ENCODE results near the gene BNIP3.

BNIP3 gene

DNA sequence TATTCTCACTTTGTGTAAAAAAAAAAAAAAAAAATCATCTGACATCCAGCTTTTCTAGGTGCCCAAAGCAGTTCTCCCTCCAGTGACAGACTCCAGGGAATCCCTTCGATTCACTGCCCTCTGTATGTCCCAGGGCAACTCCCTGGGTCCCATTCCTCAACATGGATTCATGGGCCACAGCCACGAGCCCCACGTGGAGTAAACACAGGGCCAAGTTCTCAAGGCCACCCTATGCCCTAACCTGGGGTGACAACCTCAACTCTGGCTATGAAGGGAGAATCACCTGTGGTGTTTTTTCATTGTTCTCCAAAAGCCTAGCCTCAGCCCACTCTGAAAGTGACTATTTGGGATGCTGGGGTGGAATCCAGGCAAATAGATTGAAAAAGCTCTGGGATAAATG is 3.4 kb downstream of the BNIP3 start:
- H3K4me3 ChIP-seq (ENCODE audit: low read depth, low read length), result no peak overlapping the region
- TF ChIP-seq, protein P1, sequence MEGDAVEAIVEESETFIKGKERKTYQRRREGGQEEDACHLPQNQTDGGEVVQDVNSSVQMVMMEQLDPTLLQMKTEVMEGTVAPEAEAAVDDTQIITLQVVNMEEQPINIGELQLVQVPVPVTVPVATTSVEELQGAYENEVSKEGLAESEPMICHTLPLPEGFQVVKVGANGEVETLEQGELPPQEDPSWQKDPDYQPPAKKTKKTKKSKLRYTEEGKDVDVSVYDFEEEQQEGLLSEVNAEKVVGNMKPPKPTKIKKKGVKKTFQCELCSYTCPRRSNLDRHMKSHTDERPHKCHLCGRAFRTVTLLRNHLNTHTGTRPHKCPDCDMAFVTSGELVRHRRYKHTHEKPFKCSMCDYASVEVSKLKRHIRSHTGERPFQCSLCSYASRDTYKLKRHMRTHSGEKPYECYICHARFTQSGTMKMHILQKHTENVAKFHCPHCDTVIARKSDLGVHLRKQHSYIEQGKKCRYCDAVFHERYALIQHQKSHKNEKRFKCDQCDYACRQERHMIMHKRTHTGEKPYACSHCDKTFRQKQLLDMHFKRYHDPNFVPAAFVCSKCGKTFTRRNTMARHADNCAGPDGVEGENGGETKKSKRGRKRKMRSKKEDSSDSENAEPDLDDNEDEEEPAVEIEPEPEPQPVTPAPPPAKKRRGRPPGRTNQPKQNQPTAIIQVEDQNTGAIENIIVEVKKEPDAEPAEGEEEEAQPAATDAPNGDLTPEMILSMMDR (conservative IDR thresholded peaks at IDR 0.05; ENCODE audit: low read depth, low read length), result no peak
- no peak for DNase-seq (ENCODE audit: low read depth)

DNA sequence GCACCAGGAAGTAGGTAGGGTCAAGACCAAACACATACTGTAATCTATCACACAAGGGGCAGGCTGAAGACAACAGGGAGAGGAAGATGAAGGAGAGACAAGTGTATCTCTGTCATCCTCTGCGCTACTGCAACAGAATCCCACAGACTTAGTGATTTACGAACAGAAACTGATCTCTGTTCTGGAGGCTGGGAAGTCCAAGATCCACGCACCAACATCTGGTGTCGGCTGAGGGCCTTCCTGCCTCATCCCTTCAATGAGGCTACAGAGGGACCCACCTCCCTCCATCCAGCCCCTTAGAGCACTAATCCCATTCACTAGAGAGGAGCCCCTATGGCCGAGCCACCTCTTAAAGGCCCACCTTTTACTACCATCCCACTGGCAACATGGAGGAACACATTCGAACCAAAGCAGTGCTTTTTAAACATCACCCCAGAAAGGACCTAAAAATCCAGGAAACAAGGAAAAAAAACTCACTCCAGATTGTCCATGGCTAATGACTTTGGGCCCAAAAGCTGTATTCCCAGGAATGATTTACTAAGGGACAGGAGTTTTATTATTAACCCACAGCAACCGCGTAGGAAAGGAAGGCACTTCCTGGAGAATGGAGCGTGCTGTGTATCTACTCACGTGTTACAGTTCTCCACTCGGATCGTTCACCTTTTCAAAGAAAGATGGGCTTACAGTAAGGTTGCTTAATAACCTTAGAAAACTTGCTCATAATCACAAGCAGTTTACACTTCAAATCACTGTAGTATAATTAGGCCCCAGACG is 4.2 kb downstream of the BNIP3 start:
- DNase-seq (ENCODE audit: low read depth), result no peak
- no peak overlapping the region for H3K4me3 ChIP-seq (ENCODE audit: low read depth, low read length)
- TF ChIP-seq, protein P1 (conservative IDR thresholded peaks at IDR 0.05; ENCODE audit: low read depth, low read length), result no peak

DNA sequence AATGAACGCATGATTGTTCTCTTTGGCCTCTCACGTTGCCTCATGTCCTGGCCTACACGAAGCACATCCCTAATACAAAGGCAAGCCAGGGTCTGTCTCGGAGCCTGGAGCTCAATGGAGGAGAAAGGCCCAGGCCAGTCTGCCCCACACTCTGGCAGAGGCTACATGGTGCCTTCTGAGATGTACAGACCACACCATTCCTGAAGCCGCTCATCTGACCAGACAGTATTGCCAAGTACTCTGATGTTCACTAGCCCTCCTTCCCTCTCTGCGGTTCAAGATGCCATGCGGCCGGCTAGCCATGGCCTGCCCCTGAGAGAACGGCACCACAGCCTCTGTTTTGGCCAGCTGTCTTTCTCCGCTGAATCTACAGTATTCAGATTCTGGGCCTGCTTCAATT is 5.9 kb downstream of the BNIP3 start:
- no peak for DNase-seq (ENCODE audit: low read depth)
- H3K4me3 ChIP-seq (ENCODE audit: low read depth, low read length), result no peak overlapping the region
- TF ChIP-seq, protein P1 (conservative IDR thresholded peaks at IDR 0.05; ENCODE audit: low read depth, low read length), result no peak

DNA sequence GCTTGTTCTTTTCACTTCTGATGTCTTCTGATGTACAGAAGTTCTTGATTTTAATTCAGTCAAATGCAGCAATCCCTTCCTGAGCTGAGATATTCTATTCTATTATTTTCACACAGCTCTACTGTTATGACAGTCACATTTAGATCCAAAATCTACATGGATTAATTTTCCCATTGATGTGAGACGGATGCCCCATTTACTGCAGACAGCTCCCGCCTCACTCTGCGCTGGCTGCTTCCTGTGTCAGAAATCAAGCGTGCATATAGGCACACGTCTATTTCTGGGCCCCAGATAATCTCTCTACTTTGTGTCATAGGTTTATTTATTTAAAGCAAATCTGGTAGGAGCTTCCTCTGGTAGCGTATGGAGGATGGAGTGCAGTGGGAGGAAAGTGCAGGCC is 6.7 kb downstream of the BNIP3 start:
- no peak for DNase-seq (ENCODE audit: low read depth)
- no peak overlapping the region for H3K4me3 ChIP-seq (ENCODE audit: low read depth, low read length)
- TF ChIP-seq, protein P1 (conservative IDR thresholded peaks at IDR 0.05; ENCODE audit: low read depth, low read length), result no peak

DNA sequence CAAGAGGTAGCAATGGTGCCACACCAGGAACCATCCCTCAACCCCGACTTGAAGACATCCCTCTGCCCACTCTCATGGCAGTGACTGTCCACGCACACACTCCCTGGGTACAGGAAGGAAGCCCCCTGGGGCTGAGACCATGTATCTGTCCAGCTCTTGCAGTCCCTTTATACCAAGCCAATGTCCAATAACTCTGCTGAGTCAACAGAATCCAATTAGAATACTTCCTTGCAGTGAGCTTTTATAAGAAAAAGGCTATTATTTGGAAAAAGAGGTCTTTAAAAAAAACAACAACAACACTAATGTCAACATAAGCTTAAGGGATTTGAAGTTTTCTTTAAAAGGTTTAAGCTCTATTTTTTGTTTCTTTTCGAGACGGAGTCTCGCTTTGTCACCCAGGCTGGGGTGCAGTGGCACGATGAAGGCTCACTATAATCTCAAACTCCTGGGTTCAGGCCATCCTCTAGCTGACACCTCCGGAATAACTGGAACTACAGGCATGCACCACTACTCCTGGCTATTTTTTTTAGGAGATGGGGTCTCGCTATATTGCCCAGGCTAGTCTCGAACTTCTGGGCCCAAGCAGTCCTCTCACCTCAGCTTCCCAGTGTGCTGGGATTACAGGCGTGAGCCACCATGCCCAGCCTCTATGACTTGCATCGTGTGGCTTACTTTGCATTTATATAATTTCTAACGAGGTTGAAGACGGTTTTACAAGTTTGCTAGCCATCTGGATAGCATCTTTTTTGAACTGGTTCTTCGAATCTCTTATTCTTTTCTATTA is 7.5 kb downstream of the BNIP3 start:
- H3K4me3 ChIP-seq (ENCODE audit: low read depth, low read length), result no peak overlapping the region
- DNase-seq (ENCODE audit: low read depth), result no peak
- TF ChIP-seq, protein P1 (conservative IDR thresholded peaks at IDR 0.05; ENCODE audit: low read depth, low read length), result no peak

DNA sequence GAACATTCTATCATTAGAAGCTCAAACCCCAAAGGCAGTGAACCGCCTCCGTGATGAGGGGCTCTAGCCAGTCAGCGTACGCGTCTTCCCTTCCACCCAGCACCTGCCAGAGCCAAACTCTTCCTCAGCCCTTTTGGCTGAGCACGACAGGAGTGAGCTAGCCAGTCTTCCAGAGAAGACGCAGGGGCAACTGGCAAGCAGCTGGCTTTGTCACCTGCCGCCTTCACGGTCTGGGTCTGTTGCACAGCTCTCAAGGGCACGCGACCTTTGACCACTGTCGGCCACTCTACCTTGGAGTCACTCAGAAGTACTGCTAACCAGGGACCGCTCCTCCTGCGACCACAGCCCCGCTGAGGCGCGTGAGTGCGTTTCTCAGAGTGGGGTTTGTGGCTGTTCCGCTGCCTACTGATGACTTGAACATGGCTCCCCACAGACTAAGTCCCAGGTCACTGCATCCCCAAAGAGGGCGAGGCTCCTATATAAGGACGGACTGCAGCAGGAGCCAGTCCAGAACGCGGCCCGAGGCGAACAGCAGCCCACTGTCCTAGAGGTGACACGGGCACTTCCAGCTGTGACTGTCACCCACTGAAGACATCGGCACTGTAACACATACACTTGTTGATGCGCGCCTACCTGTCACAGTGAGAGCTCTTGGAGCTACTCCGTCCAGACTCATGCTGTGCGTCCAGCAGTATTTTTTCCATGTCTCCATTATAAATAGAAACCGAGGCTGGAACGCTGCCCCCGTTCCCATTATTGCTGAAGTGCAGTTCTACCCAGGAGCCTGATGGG is 8.4 kb downstream of the BNIP3 start:
- no peak overlapping the region for H3K4me3 ChIP-seq (ENCODE audit: low read depth, low read length)
- no peak for DNase-seq (ENCODE audit: low read depth)
- TF ChIP-seq, protein P1 (conservative IDR thresholded peaks at IDR 0.05; ENCODE audit: low read depth, low read length), result no peak
